Umbilical cord (tissue), 2 donors: ENCODE measurements around the gene TMEM184B. TPM values are rescaled to one million over a fixed set of nuclear protein-coding genes. Genes with fewer than 3 reads are reported as not detected.
A peak's percentile ranks its signal among the peaks of the same experiment; 100 is the strongest.

Source experiments
- DNase-seq: peaks from one replicate; pipeline ENCODE4 v3.0.0-alpha.2; 2015; ENCODE audit warnings: low spot score
- total RNA-seq: library from RNA; depleted of rRNA; stranded (reverse); fragments of >200 nt; gene quantifications from one replicate; pipeline ENCODE4 v1.2.3, GENCODE V29; 2014; ENCODE audit warnings: low replicate concordance; ENCODE audit not compliant: insufficient read depth

The TMEM184B gene
- total RNA-seq = 42.1 TPM

DNA sequence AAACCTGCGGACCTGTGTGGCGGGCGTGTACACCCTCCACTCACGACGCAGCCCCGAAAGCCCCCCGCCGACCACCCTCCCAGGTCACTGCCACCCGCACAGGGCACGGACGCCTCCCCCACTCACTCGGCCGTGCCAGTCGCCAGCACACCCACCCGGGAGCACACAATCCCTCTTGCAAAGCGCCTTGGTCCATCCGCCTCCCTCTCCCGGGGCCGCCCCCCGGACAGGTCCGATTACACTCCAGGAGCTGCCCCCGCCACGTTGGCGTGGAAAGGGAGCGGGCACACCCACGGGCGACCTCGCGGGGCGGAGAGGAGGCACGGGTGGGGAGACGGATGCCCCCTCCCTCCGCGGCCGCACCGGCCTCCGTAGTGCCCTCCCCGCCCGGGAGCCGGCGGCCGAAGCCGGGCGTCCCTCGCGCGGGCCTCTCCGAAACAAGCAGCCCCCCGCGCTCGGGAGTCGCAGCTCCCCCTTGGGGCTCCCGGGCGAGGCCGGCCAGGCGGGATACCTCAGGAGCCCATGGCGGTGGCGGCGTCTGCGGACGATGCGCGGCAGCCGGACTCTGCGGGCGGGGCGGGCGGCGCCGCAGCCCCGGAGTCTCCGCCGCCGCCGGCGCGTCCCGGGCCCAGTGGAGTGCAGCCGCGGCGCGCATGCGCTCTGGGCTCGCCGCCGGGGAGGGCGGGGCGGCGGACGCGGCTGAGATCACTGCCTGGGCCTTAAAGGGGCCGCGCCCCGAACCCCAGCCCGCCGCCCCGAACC lies at the start of gene TMEM184B:
Gene TMEM184B (minus strand): TSS at position 638 of the 762 bp plus-strand sequence. CDS start 25,049 bp downstream, outside the sequence.
- peak; percentile 86 for DNase-seq

DNA sequence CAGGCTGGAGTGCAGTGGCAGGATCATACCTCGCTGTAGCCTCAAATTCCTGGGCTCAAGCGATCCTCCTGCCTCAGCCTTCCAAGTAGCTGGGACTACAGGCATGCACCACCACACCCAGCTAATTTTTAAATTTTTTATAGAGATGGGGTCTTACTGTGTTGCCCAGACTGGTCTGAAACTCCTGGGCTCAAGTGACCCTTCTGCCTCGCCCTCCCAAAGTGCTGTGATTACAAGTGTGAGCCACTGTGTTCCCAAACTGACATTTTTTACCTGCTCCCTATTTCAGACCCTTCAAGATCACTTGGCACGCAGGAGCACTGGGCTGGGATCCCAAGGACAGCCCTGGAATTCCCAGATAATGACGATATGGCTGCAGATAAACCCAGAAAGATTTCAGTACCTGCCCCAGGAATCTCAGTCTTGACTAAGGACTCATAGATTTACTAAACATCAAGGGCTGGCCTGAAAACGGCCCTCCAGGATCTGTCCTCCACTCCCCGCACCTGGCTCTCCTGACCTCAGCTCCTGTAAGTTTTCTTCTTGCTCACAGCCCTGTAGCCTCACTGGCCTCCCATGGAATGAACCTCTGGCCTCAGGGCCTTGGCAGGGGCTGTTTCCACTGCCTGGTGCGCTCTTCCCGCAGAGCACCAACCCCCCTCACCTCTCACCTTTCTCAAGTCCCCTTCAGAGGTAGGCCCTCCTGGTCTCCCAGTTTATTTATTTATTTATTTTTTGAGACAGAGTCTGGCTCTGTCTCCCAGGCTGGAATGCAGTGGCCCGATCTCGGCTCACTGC lies 48.0 kb upstream of the TMEM184B start:
- no peak for DNase-seq

DNA sequence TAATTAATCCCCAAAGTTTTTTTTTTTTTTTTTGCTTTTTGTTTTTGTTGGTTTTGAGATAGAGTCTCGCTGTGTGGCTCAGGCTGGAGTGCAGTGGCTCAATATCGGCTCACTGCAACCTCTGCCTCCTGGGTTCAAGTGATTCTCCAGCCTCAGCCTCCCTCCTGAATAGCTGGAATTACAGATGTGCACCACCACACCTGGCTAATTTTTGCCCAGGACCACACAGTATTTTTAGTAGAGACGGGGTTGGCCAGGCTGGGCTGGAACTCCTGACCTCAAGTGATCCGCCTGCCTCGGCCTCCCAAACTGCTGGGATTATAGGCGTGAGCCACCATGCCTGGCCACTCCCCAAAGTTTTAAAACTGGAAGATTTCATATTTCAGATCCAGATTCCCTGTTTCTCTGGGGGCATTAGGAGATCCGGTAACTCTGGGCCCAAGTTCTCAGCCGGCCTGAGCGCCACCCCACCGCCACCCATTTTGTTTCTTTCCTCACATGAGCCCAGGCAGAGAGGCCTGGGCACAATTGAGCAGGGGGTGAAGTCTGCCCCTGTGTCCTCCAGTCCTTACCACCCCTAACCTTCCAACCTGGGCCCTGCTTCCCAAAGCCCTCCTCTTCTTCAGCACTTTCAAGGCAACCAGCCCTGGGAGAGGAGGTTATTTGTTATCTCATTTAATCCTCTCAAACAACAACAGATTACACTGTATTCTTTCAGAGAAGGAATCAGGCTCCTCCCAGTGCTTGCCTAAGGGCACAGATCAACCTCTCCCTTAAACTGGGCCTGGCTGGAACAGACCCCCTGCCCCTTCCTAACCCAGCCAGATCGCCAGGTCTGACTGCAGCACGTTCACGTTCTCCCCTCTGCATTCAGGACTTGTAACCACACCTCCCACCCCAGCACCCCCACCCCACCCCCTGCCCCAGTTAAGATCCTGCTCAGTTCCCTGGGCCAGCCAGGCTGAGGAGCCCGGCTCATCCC lies 46.3 kb upstream of the TMEM184B start:
- DNase-seq = no peak

DNA sequence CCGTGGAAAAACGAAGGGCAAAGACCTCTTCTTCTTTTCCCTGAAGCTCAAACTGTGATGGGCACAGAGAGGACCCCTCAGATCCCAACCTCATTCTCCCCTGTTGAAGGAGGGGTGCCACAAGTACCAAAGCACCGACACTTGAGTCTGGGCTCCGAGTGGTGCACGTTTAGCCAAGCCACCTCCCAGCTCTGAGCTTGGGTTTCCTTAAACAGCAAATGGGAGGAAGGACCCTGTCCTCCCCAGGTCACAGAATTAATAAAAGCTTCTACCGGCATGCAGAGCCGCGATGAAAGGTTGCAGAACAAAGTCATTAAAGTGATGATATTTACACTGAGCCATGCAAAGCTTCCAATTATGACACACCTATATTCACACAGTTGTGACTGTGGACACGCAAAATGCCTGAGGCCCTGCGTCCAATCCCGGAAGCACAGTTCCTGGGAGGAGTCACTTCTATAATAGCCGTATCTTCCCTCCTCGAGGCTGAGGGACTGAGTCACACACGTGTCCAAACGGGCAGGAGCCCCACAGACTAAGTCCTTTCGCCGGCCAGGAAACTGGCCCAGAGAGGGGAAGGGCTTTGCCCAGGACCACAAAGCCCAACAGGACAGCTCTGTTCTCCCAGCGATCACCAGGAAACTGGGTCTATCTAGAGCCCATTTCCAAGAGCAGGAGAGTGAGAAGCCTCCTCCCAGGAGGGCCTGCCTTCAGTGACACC lies 45.3 kb upstream of the TMEM184B start:
- peak; percentile 90 for DNase-seq

DNA sequence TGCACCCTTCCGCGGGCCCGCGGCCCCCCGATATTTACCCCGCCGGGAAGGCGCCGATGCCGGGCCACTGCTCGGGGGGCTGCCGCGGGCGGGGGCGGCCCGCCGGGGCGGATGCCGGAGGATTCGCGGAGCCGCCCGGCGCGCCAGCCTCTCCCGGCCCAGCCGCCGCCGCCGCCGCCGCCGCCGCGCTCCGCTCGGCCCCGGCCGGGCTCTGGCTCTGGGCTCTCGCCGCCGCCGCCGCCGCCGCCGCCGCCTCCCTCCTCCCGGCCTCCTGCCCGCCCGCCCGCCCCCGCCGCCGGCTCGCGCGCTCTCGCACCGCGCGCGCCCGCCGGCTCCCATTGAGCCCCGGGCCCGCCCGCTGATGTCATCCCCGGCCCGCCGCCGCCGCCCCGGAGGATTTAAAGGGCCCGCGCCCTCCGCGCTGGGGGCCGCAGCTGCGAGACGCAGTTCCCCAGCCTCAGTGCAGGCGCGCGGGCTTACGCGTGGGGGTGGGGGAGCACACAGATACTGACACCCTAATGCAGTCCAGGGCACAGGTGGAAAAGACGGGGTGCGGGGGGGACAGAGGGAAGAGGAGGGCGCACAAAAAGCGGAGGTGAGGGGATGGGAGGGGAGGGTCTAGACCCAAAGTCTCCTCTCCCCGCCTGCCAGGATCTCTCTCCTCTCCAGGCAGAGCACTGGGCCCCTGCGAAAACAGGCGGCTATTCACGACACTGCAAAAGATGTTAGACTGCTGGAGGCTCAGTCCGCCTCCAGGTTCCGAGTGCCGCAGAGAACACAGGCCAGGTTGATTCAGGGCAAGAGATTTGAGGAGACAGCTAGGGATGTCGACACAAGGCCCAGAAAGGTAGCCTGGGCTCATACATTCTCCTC lies 44.5 kb upstream of the TMEM184B start, which contains the start of gene CSNK1E:
Gene CSNK1E (minus strand): TSS at position 312 of the 873 bp plus-strand sequence. CDS start 3,276 bp downstream, outside the sequence.
- peak; percentile 80 for DNase-seq

DNA sequence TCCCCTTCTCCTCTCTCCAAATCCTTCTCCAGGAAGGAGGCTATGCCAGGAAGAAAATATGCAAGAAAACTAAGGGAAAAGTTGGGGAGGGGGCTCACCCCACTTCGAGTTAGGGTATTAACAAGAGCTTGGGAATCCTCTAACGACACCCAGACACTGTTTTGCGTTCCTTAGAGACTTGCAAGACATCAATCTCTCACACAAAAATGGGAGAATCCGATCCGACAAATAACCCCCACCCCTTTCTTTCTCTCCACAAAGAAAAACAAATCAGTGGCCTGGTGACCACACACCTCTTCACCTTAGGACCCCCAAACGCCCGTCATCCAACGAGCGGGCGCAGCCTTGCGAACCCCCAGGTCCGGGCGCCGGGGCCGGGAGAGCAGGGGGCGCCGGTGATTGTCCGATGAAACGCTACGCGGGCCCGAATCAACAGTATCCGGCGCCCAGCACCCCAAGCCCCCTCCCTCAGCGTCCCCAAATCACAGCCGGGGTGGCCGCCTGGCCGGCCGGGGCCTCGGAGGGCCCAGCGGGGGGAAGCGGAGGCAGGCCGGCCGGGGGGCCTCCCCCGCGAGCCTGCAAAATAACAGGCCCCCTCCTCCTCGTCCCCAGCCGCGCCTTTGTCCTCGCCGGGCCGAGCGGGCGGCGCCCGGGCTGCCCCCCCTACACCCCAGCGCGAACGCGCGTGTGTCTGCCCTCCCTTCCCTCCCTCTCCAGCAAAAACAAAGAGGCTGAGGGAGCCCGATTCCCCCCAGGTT lies 43.7 kb upstream of the TMEM184B start:
- DNase-seq = peak; percentile 64

DNA sequence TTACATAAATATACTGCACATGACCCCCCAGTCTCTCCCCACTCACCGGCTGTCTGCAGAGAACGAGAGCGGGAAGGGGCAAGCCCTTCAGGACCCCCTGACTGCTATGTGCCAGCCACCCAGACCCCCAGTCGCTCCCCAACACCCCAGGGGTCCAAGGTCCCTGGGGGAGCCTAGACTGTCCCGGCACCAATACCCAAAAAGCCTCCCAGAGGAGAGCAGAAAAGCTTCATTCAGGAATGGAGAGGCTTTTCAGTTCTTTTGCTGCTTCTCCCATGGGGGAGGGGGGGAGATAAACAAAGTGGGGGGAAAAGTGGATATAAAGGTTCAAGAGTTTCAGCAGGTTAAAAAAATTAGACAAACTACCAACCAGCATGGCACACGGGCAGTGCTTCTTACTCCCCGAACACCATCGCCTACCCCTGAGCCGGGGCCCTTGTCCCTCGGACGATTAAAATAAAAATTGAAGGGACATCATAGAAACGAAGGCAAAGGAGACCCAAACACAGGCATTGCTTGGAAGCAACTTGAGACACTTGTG lies 43.1 kb upstream of the TMEM184B start:
- no peak for DNase-seq

DNA sequence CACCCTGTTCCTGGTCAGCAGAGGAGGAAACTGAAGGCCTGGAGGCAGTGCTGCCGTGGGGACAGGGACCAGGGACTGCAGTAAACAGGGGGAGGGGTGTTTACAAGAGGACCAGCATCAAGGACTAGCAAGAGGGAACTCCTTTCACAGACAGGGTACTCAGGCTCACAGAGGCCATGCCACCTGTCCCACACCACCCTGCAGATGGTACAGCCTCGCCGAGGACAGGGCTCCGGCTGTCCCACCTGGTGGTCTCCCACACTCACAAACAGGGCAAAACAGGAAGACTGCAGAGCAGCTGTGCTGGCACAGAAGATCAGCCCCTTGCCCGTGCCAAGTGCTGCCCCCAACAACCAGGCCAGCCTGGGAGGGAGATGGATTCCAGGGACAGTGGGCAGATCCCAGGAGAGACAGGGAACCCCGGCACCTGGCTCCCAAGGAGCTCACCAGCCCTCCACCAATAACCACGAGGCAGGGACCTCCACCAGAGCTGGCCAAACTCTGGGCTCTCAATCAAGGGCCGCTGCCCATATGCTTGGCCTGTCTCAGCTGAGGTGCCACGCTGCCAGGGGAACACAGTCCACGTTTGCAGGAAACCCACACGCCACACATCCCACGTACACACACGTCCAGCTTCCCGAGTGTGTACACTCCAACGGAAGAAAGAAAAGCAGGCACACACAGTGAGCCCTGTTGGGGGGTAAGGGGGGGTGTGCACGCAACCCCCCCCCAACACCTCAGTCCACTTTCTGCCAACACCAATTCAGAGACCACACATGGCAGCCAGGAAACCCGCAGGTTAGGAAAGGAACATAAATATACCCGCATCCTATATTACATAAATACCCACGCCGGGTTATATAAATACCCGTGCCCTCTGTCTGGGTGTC lies 42.4 kb upstream of the TMEM184B start:
- no peak for DNase-seq

DNA sequence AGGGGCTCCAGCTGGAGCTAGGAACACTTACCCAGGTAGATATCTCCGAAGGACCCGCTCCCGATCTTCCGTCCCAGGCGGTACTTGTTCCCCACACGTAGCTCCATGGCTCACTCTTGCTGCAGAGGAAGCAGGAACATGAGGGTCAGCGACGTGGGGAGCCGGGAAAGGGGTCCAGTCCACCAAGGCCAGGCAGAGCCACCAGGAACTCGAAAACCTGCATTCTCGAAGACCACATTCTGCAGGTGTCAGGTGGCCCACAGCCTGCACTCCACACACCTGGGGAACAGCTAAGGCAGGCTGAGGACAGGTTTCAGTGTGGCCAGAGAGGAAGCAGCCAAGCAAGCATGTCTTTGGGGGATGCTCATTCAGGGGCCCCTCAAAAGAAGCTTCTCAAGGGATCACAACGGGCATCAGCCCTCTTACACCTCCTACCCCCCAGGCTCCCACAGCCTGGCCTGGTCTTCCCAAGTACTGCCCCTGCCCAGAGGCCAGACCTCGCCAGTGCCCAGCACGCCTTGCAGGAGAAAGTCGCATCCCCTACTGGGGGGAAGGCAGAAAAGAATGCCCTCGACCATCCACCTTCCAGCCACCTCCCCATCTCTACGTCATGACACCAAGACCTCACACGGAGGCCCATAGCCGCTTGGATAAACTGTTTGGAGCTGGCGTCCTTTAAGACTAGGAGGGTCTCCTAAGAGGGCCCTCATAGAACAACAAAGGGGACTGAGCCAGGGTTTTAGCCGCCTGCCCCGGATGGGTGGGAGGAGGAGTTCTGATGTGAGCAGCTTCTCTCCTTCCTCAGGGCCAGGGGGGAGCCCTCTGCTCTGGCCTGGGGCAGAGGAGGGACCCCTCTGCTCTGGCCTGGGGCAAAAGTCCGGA lies 41.5 kb upstream of the TMEM184B start:
- DNase-seq = peak; percentile 23

DNA sequence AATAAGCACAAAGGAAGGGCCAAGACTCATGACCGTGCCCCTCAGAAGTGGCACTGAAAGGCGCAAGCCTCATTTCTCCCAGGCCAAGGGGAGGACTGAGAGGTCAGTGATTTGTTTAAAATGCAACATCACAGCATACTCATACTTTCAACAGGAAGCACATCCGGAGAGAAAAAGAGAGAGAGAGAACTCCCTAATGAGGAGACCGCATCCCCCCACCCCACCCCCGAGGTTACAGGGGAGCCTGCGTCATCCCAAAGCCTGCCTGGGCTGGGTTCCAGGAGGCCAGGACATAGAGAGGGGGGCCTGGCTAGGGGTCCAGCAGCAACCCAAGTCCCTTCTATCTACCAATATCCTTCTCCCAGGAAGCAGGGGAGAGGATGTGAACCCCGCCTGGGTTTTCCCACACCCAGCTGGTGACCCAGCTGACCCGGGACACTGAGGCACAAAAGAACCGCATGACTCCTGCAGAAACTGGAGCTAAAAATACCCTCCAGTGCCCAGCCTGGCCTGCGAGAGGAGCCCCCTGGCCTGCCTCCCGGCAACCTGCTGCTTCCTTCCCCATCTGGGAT lies 40.7 kb upstream of the TMEM184B start:
- peak; percentile 85 for DNase-seq

DNA sequence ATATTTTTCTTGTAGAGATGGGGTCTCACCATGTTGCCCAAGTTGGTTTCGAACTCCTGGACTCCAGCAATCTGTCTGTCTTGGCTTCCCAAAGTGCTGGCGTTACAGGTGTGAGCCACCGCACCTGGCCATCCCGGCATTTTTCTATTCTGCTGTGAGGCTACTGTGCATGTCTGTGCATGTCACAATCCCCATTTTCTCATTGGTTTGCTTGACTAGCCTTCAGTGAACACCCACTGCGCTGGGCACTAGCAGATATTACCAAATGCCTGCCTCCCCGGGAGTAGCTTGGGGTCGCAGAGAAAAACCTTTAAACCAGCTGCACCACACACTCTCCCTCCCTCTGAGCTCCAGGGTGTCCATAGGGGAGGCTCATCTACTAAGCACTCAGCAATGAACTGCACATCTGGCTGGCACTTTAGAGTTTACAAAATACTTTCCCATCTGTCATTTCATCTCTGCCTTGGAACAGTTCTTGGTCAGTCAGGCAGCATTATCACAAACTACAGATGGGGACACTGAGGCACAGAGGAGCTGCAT lies 39.5 kb upstream of the TMEM184B start:
- no peak for DNase-seq

DNA sequence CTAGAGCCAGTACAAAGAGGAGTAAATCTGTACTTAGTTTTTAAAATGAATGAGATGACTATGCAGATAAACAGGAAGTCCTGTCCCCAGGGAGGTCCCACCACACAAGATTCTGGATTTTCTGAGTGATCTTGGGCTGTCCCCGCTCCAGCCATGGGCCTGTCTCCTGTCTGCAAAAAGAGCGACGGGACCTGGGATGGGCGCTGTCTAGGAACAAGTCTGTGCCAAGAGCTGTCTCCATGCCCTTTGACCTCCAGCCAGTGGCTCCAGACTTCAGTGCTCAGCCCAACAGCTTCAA lies 38.5 kb upstream of the TMEM184B start:
- no peak for DNase-seq

DNA sequence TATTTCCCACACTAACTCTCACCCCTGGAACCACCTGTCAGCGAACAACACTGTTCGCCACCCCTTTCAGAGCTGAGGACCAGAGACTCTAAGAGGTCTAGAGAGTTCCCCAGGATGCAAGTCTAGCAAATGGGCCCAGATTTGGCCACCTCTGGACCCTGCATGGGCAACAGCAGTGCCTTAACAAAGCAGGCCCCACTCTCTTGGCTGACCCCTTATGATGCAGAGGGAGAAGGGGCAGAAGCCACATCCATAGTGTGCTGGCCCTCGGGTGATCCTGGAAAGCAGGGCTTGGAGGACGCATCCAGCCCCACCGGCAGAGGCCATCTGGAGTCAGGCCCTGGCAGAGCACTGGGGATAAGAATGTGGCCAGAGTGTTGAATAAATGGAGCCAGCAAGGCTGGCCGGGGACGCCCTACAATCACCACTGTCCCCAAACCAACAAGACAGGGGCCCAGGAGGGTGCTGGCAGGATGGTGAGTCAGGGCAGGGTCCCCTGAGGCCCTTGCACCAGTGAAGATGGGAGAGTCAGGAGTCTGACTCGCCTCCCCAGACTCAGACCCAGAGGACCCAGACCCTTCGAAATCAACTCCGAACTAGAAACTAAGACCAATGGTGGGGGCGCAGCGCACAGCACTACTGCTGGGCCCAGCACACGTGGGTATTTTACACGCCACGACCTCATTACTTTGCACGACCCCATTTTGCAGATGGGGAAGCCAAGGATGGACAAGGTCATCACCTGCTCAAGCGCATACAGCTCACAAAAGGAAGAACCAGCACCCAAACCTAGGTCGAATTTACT lies 37.9 kb upstream of the TMEM184B start:
- no peak for DNase-seq

DNA sequence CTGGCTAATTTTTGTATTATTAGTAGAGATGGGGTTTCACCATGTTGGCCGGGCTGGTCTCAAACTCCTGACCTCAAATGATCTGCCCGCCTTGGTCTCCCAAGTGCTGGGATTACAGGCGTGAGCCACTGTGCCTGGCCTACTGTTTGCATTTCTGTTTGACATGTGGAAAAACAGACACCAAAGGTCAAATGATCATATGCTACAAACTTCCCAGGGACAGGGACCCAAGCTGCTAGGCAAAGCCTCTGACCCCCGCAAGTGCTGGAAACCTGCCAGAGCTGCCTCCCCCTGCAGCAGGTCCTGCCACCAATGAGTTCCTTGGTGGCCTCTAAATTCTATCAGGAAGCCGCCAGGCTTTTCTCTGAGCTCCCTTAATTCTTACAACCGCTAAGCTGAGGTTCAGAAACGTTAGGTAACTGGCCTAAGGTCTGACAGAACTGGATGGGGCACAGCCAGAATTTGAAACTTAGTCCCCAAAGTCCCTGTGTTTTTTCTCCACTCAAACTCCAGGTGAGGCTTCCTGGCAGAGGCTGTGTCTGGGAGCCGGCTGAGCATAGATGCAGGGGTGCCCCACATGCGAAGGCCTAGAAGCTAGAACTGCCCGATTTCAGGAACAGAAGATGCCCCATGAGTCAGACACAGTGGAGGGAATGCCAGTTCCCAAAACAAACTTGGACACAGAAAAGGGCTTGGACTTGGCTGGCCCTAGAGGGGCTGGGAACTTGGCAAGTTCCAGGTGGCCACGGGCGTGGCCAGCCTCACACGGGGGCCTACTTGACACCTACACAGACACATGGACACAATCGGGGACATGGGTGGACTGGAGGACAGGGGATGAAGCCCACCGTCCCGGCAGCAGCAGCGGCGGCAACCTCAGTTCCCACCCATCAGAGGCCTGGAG lies 37.1 kb upstream of the TMEM184B start:
- no peak for DNase-seq
